HL-60 (cell line): ENCODE measurements around the gene DYRK1A.

Experiments
- DNase-seq, 2 experiments: peaks; one replicate each; pipeline ENCODE4 v3.0.0-alpha.2; 2010 to 2020; ENCODE audit warnings: low read depth in 1 of 2, low spot score in 1 of 2
- H3K27ac ChIP-seq: fragments of 250-450 bp; sonication (Bioruptor Pico); replicated peaks from 2 replicates; pipeline ENCODE4 v1.5.1; 2020; ENCODE audit warnings: mild to moderate bottlenecking, moderate library complexity
- H3K27me3 ChIP-seq: fragments of 250-450 bp; sonication (Bioruptor Pico); 2 replicates; pipeline ENCODE4 v1.5.1; 2021; ENCODE audit warnings: mild to moderate bottlenecking, moderate library complexity; ENCODE audit not compliant: insufficient read depth, poor library complexity, severe bottlenecking
- H3K4me3 ChIP-seq: replicated peaks from 2 replicates; pipeline ENCODE4 v1.5.1; 2011; ENCODE audit warnings: mild to moderate bottlenecking, control low read depth, low read length; ENCODE audit not compliant: insufficient read depth
- CTCF ChIP-seq: IDR thresholded peaks from one replicate; pipeline ENCODE4 v1.5.1; 2011; ENCODE audit warnings: low read length, control low read depth, inconsistent platforms; ENCODE audit not compliant: insufficient read depth
- GABPA ChIP-seq: IDR thresholded peaks from 2 replicates; pipeline ENCODE4 v1.6.1; 2012; ENCODE audit warnings: low read depth
- POLR2AphosphoS5 ChIP-seq: IDR thresholded peaks from 2 replicates; pipeline ENCODE4 v1.6.1; 2012; ENCODE audit warnings: low read depth
- SPI1 ChIP-seq: IDR thresholded peaks from 2 replicates; pipeline ENCODE4 v1.6.1; 2012; ENCODE audit warnings: low read depth, mild to moderate bottlenecking, borderline replicate concordance
- TF ChIP-seq, protein P1 (sequence below): IDR thresholded peaks from 2 replicates; pipeline ENCODE4 v1.6.1; 2012; ENCODE audit warnings: low read depth; ENCODE audit not compliant: insufficient replicate concordance

DYRK1A gene

DNA sequence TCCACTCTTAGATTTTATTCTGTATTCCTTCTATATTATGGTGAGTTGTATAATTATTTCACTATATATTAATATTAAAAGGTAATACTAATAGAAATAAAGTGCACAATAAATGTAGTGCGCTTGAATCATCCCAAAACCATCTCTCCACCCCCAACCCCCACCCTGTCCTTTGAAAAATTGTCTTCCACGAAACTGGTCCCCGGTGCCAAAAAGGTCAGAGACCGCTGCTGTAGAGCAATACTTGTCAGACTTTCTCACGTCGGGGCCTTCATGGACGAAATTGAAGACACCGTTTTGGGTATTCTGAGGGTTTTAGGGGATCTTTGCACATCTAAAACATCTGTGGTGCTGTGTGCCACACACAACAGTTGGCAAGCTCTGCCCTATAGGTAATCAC lies 19.6 kb downstream of the DYRK1A start:
- H3K27ac ChIP-seq: no peak overlapping the region
- H3K4me3 ChIP-seq: no peak overlapping the region
- TF ChIP-seq CTCF (no peak), SPI1 (no peak)
- no peak for DNase-seq
- no peaks in the 10 kb centered on the region for H3K27me3 ChIP-seq

GRCh38 chr21:37389456-37389855 lies 22.9 kb downstream of the DYRK1A start:
- DNase-seq: no peak
- Histone ChIP-seq H3K27ac (no peak overlapping the region), H3K4me3 (no peak overlapping the region), H3K27me3 (no peaks in the 10 kb centered on the region)
- no peak for TF ChIP-seq GABPA

GRCh38 chr21:37391666-37392065 lies 25.1 kb downstream of the DYRK1A start:
- no peak overlapping the region for H3K4me3 ChIP-seq
- DNase-seq: no peak
- H3K27me3 ChIP-seq: no peaks in the 10 kb centered on the region
- no peak for TF ChIP-seq POLR2AphosphoS5
- TF ChIP-seq, protein P1, sequence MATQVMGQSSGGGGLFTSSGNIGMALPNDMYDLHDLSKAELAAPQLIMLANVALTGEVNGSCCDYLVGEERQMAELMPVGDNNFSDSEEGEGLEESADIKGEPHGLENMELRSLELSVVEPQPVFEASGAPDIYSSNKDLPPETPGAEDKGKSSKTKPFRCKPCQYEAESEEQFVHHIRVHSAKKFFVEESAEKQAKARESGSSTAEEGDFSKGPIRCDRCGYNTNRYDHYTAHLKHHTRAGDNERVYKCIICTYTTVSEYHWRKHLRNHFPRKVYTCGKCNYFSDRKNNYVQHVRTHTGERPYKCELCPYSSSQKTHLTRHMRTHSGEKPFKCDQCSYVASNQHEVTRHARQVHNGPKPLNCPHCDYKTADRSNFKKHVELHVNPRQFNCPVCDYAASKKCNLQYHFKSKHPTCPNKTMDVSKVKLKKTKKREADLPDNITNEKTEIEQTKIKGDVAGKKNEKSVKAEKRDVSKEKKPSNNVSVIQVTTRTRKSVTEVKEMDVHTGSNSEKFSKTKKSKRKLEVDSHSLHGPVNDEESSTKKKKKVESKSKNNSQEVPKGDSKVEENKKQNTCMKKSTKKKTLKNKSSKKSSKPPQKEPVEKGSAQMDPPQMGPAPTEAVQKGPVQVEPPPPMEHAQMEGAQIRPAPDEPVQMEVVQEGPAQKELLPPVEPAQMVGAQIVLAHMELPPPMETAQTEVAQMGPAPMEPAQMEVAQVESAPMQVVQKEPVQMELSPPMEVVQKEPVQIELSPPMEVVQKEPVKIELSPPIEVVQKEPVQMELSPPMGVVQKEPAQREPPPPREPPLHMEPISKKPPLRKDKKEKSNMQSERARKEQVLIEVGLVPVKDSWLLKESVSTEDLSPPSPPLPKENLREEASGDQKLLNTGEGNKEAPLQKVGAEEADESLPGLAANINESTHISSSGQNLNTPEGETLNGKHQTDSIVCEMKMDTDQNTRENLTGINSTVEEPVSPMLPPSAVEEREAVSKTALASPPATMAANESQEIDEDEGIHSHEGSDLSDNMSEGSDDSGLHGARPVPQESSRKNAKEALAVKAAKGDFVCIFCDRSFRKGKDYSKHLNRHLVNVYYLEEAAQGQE: no peak
- no peak for TF ChIP-seq SPI1
- no peak for TF ChIP-seq CTCF
- no peak for TF ChIP-seq GABPA
- H3K27ac ChIP-seq: no peak overlapping the region

- TF ChIP-seq CTCF: no peak
- no peak overlapping the region for H3K4me3 ChIP-seq
- no peaks in the 10 kb centered on the region for H3K27me3 ChIP-seq
- no peak for DNase-seq
- H3K27ac ChIP-seq: no peak overlapping the region
Measured at GRCh38 chr21:37392441-37392840, 25.9 kb downstream of the DYRK1A start.

DNA sequence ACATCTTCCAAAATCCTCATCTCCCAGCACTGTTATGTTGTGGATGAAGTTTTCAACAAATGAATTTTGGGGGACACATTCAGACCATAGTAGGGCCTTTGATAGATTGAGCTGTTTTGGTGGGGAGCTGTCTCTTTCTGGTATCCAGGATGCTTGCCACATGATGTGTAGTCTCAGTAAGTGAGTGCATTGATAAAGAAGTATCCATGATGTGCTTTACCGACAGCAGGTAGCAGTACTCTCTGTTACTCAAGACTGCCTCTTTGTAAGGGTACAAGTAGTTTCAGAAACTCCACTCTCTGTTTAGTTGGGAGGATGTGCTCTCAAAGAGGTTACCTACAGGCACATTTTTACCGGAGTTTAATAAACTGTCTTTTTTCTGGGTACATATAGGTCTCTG lies 26.5 kb downstream of the DYRK1A start:
- TF ChIP-seq POLR2AphosphoS5 (no peak), CTCF (no peak), GABPA (no peak), SPI1 (no peak)
- TF ChIP-seq, protein P1: no peak
- Histone ChIP-seq H3K4me3 (no peak overlapping the region), H3K27ac (no peak overlapping the region), H3K27me3 (no peaks in the 10 kb centered on the region)
- DNase-seq: no peak
